Measurements from ENCODE around the gene MTERF1.

DNA sequence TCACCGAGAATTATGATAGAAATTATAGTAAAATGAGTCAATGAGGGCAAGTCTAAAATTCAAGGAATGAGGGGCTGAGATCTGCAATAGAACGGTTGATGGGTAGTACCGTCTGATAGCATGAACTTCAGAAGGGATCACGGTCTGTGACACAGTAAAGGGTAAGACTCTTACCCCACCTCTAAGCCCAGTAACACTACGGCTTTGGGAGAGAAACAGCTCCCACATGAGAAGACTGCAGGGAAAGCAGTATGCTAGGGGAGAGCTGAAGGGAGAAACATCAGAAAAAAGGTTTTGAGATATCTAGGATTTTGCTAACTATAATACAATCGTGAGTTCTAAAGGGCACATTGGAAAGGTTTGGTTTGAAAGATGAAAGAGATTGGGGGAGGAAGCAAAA is 47.4 kb upstream of the MTERF1 start:
- TF ChIP-seq FOXM1 (CRISPR knock-in tag; IDR thresholded peaks at IDR 0.05) (no peak), CHD2 (IDR thresholded peaks at IDR 0.05; ENCODE audit: low read depth, low read length) (no peak), NFYC (CRISPR knock-in tag; IDR thresholded peaks at IDR 0.05) (no peak), EZH2 (conservative IDR thresholded peaks at IDR 0.05; ENCODE audit: low read depth, low read length) (no peak), ZNF557 (CRISPR knock-in tag; IDR thresholded peaks at IDR 0.05) (no peak), EP300 (IDR thresholded peaks at IDR 0.05; ENCODE audit: low read depth in 2 of 2, low read length in 2 of 2) (no peak), EP300 (CRISPR knock-in tag; IDR thresholded peaks at IDR 0.05; ENCODE audit: borderline replicate concordance) (no peak), POLR2AphosphoS5 (IDR thresholded peaks at IDR 0.05; ENCODE audit: low read depth, low read length) (no peak), SP1 (IDR thresholded peaks at IDR 0.05) (no peak), SP1 (CRISPR knock-in tag; IDR thresholded peaks at IDR 0.05) (no peak)
- TF ChIP-seq, protein P1, sequence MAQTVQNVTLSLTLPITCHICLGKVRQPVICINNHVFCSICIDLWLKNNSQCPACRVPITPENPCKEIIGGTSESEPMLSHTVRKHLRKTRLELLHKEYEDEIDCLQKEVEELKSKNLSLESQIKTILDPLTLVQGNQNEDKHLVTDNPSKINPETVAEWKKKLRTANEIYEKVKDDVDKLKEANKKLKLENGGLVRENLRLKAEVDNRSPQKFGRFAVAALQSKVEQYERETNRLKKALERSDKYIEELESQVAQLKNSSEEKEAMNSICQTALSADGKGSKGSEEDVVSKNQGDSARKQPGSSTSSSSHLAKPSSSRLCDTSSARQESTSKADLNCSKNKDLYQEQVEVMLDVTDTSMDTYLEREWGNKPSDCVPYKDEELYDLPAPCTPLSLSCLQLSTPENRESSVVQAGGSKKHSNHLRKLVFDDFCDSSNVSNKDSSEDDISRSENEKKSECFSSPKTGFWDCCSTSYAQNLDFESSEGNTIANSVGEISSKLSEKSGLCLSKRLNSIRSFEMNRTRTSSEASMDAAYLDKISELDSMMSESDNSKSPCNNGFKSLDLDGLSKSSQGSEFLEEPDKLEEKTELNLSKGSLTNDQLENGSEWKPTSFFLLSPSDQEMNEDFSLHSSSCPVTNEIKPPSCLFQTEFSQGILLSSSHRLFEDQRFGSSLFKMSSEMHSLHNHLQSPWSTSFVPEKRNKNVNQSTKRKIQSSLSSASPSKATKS (CRISPR knock-in tag; IDR thresholded peaks at IDR 0.05) = no peak
- TF ChIP-seq, protein P2, sequence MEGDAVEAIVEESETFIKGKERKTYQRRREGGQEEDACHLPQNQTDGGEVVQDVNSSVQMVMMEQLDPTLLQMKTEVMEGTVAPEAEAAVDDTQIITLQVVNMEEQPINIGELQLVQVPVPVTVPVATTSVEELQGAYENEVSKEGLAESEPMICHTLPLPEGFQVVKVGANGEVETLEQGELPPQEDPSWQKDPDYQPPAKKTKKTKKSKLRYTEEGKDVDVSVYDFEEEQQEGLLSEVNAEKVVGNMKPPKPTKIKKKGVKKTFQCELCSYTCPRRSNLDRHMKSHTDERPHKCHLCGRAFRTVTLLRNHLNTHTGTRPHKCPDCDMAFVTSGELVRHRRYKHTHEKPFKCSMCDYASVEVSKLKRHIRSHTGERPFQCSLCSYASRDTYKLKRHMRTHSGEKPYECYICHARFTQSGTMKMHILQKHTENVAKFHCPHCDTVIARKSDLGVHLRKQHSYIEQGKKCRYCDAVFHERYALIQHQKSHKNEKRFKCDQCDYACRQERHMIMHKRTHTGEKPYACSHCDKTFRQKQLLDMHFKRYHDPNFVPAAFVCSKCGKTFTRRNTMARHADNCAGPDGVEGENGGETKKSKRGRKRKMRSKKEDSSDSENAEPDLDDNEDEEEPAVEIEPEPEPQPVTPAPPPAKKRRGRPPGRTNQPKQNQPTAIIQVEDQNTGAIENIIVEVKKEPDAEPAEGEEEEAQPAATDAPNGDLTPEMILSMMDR (CRISPR knock-in tag; IDR thresholded peaks at IDR 0.05) = no peak
